Measurements from ENCODE around the gene PAH.

Gene PAH

DNA sequence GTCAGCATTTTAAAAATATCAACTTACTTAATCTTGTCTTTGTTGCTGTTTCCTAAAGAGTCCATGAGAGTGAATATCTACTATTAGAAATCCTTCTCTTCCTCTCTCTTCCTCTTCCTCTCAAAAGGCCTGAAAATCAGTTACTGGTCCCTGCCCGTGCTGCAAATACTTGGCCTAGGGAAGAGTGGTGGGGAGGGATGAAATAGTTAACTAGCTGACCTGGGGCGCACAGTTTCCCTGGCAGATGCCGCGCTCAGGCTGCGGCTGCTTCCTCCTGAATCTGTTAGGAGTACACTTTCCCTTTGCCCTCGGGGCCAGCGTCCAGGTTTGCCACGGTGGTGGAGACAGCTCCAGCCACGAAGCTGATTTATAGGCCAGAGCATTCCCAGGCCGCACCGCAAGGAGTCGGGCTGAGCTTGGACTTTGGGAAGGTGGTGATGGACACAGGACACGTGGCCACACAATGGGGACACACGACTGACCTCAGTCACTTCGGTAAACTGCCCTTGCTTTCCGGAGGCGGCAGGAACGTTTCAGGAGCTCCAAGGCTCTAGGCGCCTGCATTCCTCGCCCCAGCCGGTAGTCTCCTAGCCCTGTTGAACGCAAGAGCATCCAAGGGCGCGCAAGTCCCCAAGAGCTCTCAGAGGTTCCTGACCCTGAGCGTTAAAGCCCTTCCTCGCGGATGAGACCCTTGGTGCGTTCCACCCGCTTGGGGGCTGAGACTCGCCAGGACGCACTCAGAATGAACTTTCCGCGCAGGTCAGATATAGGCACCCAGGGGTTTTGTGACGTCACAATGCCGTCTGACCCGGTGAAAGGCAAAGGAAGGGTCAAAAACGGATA lies 33.3 kb upstream of the PAH start:
- DNase-seq, result no peak

GRCh38 chr12:102948941-102949352 lies 31.9 kb upstream of the PAH start:
- DNase-seq, result no peak

GRCh38 chr12:102946042-102946441 lies 29.0 kb upstream of the PAH start:
- no peak for DNase-seq

GRCh38 chr12:102939670-102940222 lies 22.7 kb upstream of the PAH start:
- DNase-seq, result no peak

- no peak for DNase-seq
Observed at GRCh38 chr12:102939059-102939458, 22.0 kb upstream of the PAH start.

DNA sequence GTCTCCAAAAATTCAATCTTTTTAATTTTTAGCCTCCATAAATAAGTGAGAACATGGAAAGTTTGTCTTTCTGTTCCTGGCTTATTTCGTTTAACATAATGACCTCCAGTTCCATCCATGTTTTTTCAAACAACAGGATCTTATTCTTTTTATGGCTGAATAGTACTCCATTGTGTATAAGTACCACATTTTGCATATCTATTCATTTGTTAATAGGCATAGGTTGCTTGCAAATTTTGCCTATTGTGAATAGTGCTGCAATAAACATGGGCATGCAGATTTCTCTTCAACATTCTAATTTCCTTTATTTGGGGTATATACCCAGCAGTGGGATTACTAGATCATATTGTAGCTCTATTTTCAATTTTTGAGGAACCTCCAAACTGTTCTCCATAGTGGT lies 16.1 kb upstream of the PAH start:
- no peak for DNase-seq

DNA sequence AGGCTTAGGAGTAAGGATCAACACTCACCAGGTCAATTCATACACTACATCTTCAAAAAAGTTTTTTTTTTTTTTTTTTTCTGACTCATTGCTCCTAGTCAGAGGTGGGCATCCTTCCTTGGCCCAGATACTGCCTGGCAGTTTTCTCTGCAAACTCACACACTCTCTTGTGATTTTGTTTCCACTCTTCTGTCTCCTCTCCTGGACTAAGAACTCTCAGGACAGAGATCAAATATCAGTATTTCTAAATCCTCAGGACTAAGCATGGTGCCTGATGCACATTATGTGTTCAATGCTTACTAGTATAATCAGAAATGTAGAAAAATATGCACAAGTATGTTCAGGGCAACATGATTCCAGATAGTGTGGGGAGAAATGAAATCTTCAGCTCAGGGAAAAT lies 10.2 kb upstream of the PAH start:
- DNase-seq, result no peak

DNA sequence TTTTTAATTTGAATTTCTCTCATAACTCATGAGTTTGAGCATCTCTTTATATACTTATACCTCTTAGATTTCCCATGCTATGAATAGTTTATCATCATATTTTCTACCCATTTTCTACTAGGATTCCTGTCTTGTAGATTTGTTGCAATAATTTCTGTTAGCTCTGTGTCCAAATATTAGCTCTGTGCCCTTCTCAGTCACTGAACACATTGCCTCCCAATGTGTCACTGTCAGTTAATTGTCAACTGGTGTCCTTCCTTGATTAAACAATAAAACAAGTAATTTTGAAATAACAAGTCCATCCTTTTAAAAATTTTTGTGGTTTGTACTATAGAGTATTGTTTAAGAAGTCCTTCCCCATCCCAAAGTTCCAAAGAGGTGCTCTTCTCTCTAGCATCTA lies 4.2 kb upstream of the PAH start:
- no peak for DNase-seq

GRCh38 chr12:102920271-102920670 lies 3.2 kb upstream of the PAH start:
- no peak for DNase-seq

GRCh38 chr12:102918840-102919239 lies 1.8 kb upstream of the PAH start:
- no peak for DNase-seq

DNA sequence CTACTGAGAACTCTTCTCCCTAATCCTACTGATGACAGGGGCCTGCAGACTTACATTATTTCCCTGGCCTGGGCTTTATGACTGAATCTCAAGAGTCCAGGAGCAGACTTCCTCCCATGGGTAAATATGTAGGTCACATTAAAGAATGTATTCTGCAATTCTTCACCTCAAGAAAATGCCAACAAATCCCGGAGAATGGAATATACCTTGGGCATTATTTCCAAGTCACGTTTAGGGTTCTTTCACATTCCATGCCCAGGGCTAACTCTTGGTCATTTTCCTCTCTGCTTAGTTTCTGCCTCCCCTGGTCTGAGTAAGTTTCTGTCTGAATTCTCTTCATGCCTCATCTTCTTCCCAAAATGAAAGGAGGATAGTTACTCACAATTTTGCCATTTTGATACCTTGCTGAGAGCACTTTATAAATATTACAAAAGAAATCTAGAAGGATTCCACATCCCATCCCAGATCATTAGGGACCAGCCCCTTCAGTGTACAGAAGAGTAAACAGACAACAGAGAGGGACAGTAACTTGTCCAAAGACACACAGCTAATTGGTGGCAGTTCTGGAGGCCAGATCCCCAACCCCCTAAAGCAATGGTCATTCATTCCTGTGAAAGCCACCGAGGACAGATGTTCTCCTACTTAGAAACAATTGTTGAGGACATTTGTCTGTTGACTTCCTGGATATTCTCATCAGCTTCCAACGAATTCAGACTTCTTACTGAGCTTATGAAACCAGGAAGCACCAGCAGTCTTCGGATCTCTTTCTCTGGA lies 605 bp downstream of the PAH start:
- no peak for DNase-seq

- no peak for DNase-seq
Observed at GRCh38 chr12:102913453-102914226, 3.4 kb downstream of the PAH start.

GRCh38 chr12:102912258-102912657 lies 4.8 kb downstream of the PAH start:
- no peak for DNase-seq

DNA sequence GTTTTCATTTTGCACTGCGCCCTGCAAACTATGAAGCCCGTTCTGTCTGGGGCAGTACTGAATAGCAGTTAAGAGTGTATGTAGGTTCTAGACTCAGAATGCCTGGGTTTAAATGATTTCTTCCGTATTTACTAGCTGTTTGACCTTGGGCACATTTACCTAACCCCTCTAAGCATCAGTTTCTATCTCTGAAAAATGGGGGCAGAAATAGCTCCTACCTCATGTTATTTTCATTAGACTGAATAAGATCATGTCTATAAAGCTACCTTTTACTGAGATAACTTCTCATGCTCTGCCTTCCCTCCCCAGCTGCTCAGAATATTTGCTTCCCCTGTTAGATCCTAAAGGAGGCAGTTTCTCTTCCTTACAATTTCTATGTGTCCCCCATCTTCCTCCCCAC lies 5.7 kb downstream of the PAH start:
- DNase-seq, result no peak

DNA sequence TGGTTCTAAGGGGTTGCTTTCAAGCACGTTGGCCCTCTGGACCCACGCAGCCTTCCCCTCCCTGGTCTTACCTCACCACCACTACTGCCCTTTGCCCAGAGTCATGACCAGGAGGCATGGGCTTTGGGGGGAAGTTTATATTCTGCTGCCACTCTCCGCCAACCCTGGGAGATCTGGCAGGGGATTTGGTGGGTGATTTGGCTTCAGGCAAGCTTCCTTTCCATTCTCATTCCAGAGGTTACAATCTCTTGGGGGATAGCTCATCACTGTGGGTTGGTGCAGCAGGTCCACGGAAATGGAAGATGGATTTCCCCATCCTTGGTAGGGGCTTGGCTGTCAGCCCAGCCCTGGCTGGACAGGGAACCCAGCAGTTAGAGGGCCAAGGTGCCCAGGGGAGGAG lies 6.3 kb downstream of the PAH start:
- no peak for DNase-seq

- DNase-seq, result no peak
Observed at GRCh38 chr12:102910137-102910536, 6.9 kb downstream of the PAH start.

DNA sequence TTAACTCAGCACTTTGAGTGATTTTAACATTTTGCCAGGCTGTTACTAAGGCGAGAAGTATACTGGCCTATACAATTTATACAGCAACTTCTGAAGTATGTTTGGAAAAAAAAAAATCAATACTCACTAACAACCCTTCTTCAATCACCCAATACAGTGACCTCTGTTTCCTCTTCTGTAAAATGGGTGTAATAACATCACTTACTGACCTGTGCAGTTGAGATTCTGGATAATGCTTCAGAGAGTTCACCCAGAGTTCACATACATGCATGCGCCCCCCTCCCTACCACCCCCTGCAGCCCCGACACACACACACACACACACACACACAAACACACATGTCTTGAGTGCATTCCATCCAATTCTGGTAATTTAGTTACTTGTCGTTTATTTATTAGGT lies 9.1 kb downstream of the PAH start:
- DNase-seq, result no peak

- no peak for DNase-seq
Observed at GRCh38 chr12:102905229-102905628, 11.8 kb downstream of the PAH start.

DNA sequence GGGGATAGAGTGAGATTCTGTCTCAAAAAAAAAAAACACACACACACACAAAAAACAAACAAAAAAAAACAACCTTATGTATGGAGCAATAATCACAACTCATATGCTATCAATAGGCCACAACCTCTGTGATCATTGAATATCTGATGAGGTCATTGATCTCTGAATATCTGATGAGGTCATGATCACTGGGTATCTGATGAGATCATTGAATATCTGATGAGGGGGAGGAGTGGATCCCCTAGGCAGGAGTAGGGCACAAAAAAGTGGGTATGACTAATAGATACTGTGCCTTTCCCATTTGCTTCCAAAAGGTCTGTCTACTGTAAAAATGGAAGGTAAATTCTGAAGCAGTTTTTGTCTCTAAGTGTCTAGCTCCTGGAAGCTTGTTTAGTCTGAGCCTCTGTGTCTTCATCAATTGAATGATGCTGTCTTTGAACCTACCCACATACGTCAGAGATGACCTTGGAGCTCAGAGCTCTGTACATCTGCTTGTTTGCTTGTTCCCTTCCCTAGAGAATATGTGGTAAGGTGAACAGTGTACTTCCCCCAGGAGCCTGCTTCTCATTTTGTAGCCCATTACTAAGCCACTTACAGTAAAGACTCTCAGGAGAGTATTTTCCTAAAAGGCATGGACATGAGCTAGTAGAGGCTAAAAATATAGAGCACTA lies 13.6 kb downstream of the PAH start:
- no peak for DNase-seq

DNA sequence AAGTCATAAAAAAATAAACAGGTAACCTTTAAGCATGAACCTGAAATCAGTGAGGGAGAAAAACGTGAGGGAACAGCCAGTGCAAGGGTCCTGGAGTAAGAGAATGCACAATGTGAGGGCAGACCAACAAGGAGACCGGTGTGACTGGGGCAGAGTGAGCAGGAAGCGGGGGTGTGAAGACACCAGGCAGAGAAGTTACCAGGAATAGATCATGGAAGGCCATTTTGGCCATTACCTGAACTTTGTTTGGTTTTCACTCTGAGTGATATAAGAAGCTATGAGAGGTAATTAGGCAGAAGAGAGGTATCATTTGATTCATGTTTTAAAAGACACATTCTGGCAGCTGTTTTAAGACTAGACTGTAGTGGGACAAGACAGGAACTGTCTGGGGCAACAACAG lies 15.0 kb downstream of the PAH start:
- DNase-seq, result no peak

GRCh38 chr12:102900389-102900788 lies 16.7 kb downstream of the PAH start:
- no peak for DNase-seq

DNA sequence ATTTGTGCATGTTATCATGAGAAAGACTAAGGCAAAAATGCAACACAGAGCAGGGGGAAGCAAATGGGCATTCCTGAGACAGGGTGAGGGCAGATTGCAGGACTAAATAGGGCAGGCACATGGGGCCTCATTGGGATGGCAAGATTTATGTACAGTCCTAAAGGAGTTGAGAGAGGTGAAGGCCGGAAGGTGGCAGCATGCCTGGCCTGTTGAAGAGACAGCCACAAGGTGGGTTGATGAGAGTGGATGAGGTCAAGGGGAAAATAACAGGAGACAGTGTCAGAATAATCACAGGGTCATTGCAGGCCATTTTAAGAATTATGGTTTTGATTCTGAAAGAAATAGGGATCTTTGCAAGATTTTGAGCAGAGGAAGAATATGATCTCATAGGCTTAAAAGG lies 21.0 kb downstream of the PAH start:
- no peak for DNase-seq

DNA sequence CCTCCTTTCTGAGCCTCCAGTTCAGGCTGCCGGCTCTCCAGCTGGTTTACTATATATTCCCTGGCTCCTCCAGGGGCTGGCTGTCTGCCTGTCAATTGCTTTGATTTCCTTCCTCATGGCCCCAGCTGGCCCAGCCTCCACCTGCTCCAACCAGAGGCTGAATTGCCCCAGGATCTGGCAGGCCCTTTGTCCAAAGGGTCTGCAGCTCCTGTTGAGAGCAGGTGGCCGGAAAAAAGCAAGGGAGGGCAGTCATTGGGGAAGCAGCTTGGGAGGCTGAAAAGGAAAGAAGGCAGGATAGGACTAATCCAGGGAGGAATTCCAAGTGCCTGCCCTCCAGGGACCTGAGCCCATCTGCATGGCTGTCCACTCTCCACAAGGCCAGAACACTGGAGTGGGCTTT lies 25.3 kb downstream of the PAH start:
- DNase-seq, result no peak
